HEK293 (cell line): Measurements from ENCODE around the gene NAV2.

Experiments
- CTCF ChIA-PET: fragments of 350-600 bp; formaldehyde crosslinking; extraction: SDS; loops from one replicate; lab custom pipeline; 2021; ENCODE audit warnings: antibody characterized with exemption; lab: Yijun Ruan, JAX
- POLR2A ChIA-PET: fragments of 300-600 bp; formaldehyde crosslinking; extraction: SDS; loops from one replicate; lab custom pipeline; 2020; ENCODE audit warnings: antibody characterized with exemption, inconsistent platforms; lab: Yijun Ruan, JAX
- H3K27ac ChIP-seq: fragments of 200-500 bp; sonication (Bioruptor generic); 2 replicates; pipeline ENCODE4 v1.5.1; 2014; ENCODE audit warnings: low read depth, low read length, control low read depth, inconsistent platforms; ENCODE audit errors: extremely low read depth
- H3K36me3 ChIP-seq, 2 experiments: fragments of 200-500 bp in 1 of 2; sonication (Bioruptor generic) in 1 of 2; 1 replicate in 1 of 2; 2 replicates in 1 of 2; pipeline ENCODE4 v1.5.1; 2014 to 2017; ENCODE audit warnings: inconsistent platforms in 2 of 2, low read length in 2 of 2; ENCODE audit not compliant: control insufficient read depth in 2 of 2, insufficient read depth in 1 of 2
- H3K4me1 ChIP-seq: fragments of 200-500 bp; sonication (Bioruptor generic); 2 replicates; pipeline ENCODE4 v1.5.1; 2014; ENCODE audit warnings: mild to moderate bottlenecking, low read length, inconsistent platforms; ENCODE audit not compliant: control insufficient read depth, insufficient read depth
- H3K4me3 ChIP-seq: 2 replicates; pipeline ENCODE4 v1.5.1; 2011; ENCODE audit warnings: low read depth, mild to moderate bottlenecking, control low read depth, low read length, moderate library complexity
- H3K9me3 ChIP-seq: fragments of 200-500 bp; sonication (Bioruptor generic); 2 replicates; pipeline ENCODE4 v1.5.1; 2014; ENCODE audit warnings: low read depth, low read length, inconsistent platforms; ENCODE audit not compliant: control insufficient read depth, insufficient read depth
- BCL11A ChIP-seq: fragments of 450-650 bp; formaldehyde crosslinking; IDR thresholded peaks from 2 replicates; pipeline ENCODE4 v1.5.1; 2016; ENCODE audit warnings: low read depth, missing biosample characterization, missing genetic modification characterization
- EGR2 ChIP-seq: fragments of 450-650 bp; formaldehyde crosslinking; IDR thresholded peaks from 2 replicates; pipeline ENCODE4 v1.5.1; 2016; ENCODE audit warnings: low read depth, missing biosample characterization, missing genetic modification characterization
- SCRT1 ChIP-seq: fragments of 450-650 bp; formaldehyde crosslinking; IDR thresholded peaks from 2 replicates; pipeline ENCODE4 v1.5.1; 2016; ENCODE audit warnings: missing biosample characterization, missing genetic modification characterization, borderline replicate concordance
- SP3 ChIP-seq: fragments of 450-650 bp; formaldehyde crosslinking; IDR thresholded peaks from 2 replicates; pipeline ENCODE4 v1.5.1; 2016; ENCODE audit warnings: missing biosample characterization, missing genetic modification characterization
- ZBTB1 ChIP-seq: fragments of 450-650 bp; formaldehyde crosslinking; IDR thresholded peaks from 2 replicates; pipeline ENCODE4 v1.5.1; 2016; ENCODE audit warnings: missing biosample characterization, missing genetic modification characterization
- ZBTB7A ChIP-seq: fragments of 450-650 bp; formaldehyde crosslinking; IDR thresholded peaks from 2 replicates; pipeline ENCODE4 v1.5.1; 2016; ENCODE audit warnings: low read depth, missing biosample characterization, missing genetic modification characterization
- ZFHX2 ChIP-seq: fragments of 450-650 bp; formaldehyde crosslinking; conservative IDR thresholded peaks from 2 replicates; pipeline ENCODE4 v1.5.1; 2016; ENCODE audit warnings: missing biosample characterization, missing genetic modification characterization
- ZNF114 ChIP-seq: fragments of 450-650 bp; formaldehyde crosslinking; IDR thresholded peaks from 2 replicates; pipeline ENCODE4 v1.5.0; 2017; ENCODE audit warnings: missing biosample characterization, missing genetic modification characterization
- ZNF133 ChIP-seq: fragments of 450-650 bp; formaldehyde crosslinking; IDR thresholded peaks from 2 replicates; pipeline ENCODE4 v1.5.1; 2016; ENCODE audit warnings: missing biosample characterization, missing genetic modification characterization
- ZNF169 ChIP-seq: fragments of 450-650 bp; formaldehyde crosslinking; IDR thresholded peaks from 2 replicates; pipeline ENCODE4 v1.5.1; 2016; ENCODE audit warnings: missing biosample characterization, missing genetic modification characterization
- ZNF174 ChIP-seq: fragments of 450-650 bp; formaldehyde crosslinking; IDR thresholded peaks from 2 replicates; pipeline ENCODE4 v1.5.0; 2017; ENCODE audit warnings: missing biosample characterization, mild to moderate bottlenecking, missing genetic modification characterization
- ZNF19 ChIP-seq: fragments of 450-650 bp; formaldehyde crosslinking; IDR thresholded peaks from 2 replicates; pipeline ENCODE4; 2016; ENCODE audit warnings: missing biosample characterization, missing genetic modification characterization, low read depth
- ZNF211 ChIP-seq: fragments of 450-650 bp; formaldehyde crosslinking; IDR thresholded peaks from 2 replicates; pipeline ENCODE4 v1.5.1; 2016; ENCODE audit warnings: low read depth, missing biosample characterization, missing genetic modification characterization
- ZNF423 ChIP-seq: fragments of 450-650 bp; formaldehyde crosslinking; IDR thresholded peaks from 2 replicates; pipeline ENCODE4 v1.5.1; 2016; ENCODE audit warnings: missing biosample characterization, missing genetic modification characterization
- ZNF48 ChIP-seq: fragments of 450-650 bp; formaldehyde crosslinking; IDR thresholded peaks from 2 replicates; pipeline ENCODE4 v1.5.1; 2016; ENCODE audit warnings: missing biosample characterization, missing genetic modification characterization
- ZNF514 ChIP-seq: fragments of 450-650 bp; formaldehyde crosslinking; IDR thresholded peaks from 2 replicates; pipeline ENCODE4 v1.5.1; 2016; ENCODE audit warnings: missing biosample characterization, missing genetic modification characterization
- ZNF521 ChIP-seq: fragments of 450-650 bp; formaldehyde crosslinking; IDR thresholded peaks from 2 replicates; pipeline ENCODE4 v1.5.1; 2017; ENCODE audit warnings: missing biosample characterization, mild to moderate bottlenecking, missing genetic modification characterization
- ZNF549 ChIP-seq: fragments of 450-650 bp; IDR thresholded peaks from 2 replicates; pipeline ENCODE4 v1.5.1; 2018; ENCODE audit warnings: missing biosample characterization, missing genetic modification characterization, mild to moderate bottlenecking, inconsistent platforms, moderate library complexity
- ZNF624 ChIP-seq: fragments of 450-650 bp; formaldehyde crosslinking; IDR thresholded peaks from 2 replicates; pipeline ENCODE4 v1.5.1; 2017; ENCODE audit warnings: missing biosample characterization, missing genetic modification characterization
- ZNF626 ChIP-seq: fragments of 450-650 bp; sonication (Bioruptor Pico); formaldehyde crosslinking; IDR thresholded peaks from 2 replicates; pipeline ENCODE4 v1.5.1; 2018; ENCODE audit warnings: missing biosample characterization, missing genetic modification characterization, inconsistent platforms
- ZNF658 ChIP-seq: fragments of 450-650 bp; formaldehyde crosslinking; IDR thresholded peaks from 2 replicates; pipeline ENCODE4; 2016; ENCODE audit warnings: missing biosample characterization, missing genetic modification characterization
- ZNF837 ChIP-seq: fragments of 450-650 bp; formaldehyde crosslinking; IDR thresholded peaks from 2 replicates; pipeline ENCODE4 v1.5.1; 2016; ENCODE audit warnings: missing biosample characterization, missing genetic modification characterization
- ZXDB ChIP-seq: fragments of 450-650 bp; formaldehyde crosslinking; IDR thresholded peaks from 2 replicates; pipeline ENCODE4 v1.5.1; 2016; ENCODE audit warnings: missing biosample characterization, missing genetic modification characterization
- TF ChIP-seq, protein P1 (sequence below): fragments of 450-650 bp; formaldehyde crosslinking; optimal IDR thresholded peaks from 2 replicates; pipeline ENCODE3; 2016; ENCODE audit warnings: missing biosample characterization, mild to moderate bottlenecking, missing genetic modification characterization
- TF ChIP-seq, protein P2 (sequence below): fragments of 450-650 bp; formaldehyde crosslinking; IDR thresholded peaks from 2 replicates; pipeline ENCODE4 v1.5.1; 2016; ENCODE audit warnings: missing biosample characterization, missing genetic modification characterization, borderline replicate concordance
- TF ChIP-seq, protein P3 (sequence below): fragments of 450-650 bp; formaldehyde crosslinking; IDR thresholded peaks from 2 replicates; pipeline ENCODE4 v1.5.1; 2016; ENCODE audit warnings: missing biosample characterization, missing genetic modification characterization

The NAV2 gene

DNA sequence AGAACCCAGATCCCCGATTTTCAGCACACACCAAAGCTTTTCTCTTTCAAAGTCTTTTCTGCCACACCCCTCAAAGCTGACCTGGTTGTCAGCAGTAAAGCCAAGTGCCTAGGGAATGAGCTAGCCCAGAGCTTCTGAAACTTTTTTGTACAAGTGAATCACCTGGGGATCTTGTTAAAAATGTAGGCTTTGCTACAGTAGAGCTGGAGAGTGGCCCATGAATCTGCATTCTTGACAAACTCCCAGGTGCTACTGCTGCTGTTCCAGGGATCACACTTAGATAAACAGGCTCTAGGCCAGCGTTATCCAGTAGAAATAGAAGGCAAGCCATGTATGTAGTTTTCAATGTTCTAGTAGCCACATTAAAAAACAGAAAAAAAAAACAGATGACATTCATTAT lies 21.8 kb upstream of the NAV2 start:
- POLR2A ChIA-PET = interaction anchor here (0.6 to 0.8 kb wide), 2 partner anchors 10 to 112 kb away, joined by 3 to 6 read pairs; no protein-coding TSS in a partner anchor
- Histone ChIP-seq H3K9me3 (no peaks in the 10 kb centered on the region), H3K4me3 (no peak overlapping the region)
- CTCF ChIA-PET = interaction anchor here (1.1 kb wide), 1 partner anchor 18 kb away, joined by 3 read pairs; no protein-coding TSS in a partner anchor
- TF ChIP-seq, protein P1, sequence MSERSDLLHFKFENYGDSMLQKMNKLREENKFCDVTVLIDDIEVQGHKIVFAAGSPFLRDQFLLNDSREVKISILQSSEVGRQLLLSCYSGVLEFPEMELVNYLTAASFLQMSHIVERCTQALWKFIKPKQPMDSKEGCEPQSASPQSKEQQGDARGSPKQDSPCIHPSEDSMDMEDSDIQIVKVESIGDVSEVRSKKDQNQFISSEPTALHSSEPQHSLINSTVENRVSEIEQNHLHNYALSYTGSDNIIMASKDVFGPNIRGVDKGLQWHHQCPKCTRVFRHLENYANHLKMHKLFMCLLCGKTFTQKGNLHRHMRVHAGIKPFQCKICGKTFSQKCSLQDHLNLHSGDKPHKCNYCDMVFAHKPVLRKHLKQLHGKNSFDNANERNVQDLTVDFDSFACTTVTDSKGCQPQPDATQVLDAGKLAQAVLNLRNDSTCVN (tag by site-specific recombination) = no peak
- TF ChIP-seq, all 188 proteins: peak for 0
- no peaks in the 10 kb centered on the region for H3K36me3 ChIP-seq
- H3K4me1 ChIP-seq = no peaks in the 10 kb centered on the region
- H3K27ac ChIP-seq = no peak overlapping the region

DNA sequence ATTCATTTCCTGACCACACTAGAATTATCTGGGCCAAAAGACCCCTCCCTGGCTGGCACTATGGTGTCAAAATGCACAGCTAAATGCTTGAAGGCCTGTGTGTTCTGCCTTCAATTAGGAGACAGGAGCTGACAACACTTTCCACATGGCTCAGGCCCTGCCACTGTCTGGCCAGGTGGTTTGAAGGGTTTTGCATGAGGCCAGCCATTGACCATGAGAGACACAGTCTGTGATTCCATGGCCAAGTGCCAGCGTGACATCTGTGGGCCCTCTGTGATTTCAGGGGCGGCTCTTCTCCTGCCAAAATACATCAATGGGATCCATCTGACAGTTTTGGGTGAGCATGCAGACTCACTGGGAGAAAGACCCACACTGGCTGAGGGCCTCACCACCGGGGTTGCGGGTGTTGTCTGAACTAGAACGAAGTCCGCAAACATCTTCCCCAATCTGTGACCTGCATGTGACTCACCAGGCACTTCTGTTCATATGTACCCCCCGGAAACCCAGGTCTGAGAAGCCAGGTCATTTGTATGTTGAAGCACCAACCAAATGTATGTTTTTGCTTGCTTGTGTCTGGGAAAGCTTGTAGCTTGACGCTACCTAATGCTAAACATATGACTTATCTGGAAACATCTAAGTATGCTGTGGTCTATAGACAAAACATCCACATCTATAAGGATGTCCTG lies 20.7 kb upstream of the NAV2 start:
- CTCF ChIA-PET = interaction anchor here (0.7 kb wide), 1 partner anchor 50 kb away, joined by 5 read pairs; no protein-coding TSS in a partner anchor
- H3K4me1 ChIP-seq = no peaks in the 10 kb centered on the region
- no peak overlapping the region for H3K4me3 ChIP-seq
- H3K36me3 ChIP-seq = no peaks in the 10 kb centered on the region
- TF ChIP-seq, protein P2, sequence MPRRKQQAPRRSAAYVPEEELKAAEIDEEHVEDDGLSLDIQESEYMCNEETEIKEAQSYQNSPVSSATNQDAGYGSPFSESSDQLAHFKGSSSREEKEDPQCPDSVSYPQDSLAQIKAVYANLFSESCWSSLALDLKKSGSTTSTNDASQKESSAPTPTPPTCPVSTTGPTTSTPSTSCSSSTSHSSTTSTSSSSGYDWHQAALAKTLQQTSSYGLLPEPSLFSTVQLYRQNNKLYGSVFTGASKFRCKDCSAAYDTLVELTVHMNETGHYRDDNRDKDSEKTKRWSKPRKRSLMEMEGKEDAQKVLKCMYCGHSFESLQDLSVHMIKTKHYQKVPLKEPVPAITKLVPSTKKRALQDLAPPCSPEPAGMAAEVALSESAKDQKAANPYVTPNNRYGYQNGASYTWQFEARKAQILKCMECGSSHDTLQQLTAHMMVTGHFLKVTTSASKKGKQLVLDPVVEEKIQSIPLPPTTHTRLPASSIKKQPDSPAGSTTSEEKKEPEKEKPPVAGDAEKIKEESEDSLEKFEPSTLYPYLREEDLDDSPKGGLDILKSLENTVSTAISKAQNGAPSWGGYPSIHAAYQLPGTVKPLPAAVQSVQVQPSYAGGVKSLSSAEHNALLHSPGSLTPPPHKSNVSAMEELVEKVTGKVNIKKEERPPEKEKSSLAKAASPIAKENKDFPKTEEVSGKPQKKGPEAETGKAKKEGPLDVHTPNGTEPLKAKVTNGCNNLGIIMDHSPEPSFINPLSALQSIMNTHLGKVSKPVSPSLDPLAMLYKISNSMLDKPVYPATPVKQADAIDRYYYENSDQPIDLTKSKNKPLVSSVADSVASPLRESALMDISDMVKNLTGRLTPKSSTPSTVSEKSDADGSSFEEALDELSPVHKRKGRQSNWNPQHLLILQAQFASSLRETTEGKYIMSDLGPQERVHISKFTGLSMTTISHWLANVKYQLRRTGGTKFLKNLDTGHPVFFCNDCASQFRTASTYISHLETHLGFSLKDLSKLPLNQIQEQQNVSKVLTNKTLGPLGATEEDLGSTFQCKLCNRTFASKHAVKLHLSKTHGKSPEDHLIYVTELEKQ (tag by site-specific recombination) = no peak
- TF ChIP-seq ZFHX2 (tag by site-specific recombination) = no peak
- TF ChIP-seq ZXDB (tag by site-specific recombination) = no peak
- TF ChIP-seq ZNF423 (tag by site-specific recombination) = no peak
- TF ChIP-seq ZNF48 (tag by site-specific recombination) = no peak
- H3K9me3 ChIP-seq = no peaks in the 10 kb centered on the region
- POLR2A ChIA-PET = no interaction called here
- no peak overlapping the region for H3K27ac ChIP-seq

DNA sequence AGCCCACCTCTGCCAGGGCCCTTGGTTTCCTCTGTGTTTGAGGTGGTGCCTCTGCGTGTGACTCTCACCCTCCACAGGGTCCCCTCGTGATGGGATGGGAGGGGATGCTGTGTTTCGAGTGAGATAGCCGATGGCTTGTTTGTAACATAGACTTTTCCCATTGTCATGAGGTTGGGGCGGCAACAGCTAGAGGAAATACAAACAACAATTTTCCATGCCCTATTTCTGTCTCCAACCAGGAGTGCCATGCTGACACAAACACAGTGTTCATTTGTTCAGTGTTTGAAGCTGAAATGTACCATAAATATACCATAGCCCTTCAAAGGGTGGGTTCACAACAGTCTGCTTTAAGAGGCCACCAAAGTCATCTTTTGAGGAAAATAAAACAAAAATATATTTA lies 19.5 kb upstream of the NAV2 start:
- Histone ChIP-seq H3K36me3 (no peaks in the 10 kb centered on the region), H3K4me1 (no peaks in the 10 kb centered on the region), H3K27ac (no peak overlapping the region), H3K9me3 (no peaks in the 10 kb centered on the region), H3K4me3 (no peak overlapping the region)
- ChIA-PET POLR2A (no interaction called here), CTCF (no interaction called here)
- TF ChIP-seq ZNF624 (tag by site-specific recombination) (no peak), ZNF514 (tag by site-specific recombination) (no peak), ZNF521 (tag by site-specific recombination) (no peak), ZNF174 (tag by site-specific recombination) (no peak), ZNF626 (no peak), ZNF169 (no peak), SCRT1 (tag by site-specific recombination) (no peak), ZNF19 (tag by site-specific recombination) (no peak), ZNF658 (tag by site-specific recombination) (no peak), ZBTB7A (tag by site-specific recombination) (no peak), SP3 (tag by site-specific recombination) (no peak), BCL11A (tag by site-specific recombination) (no peak), ZNF837 (no peak), ZNF549 (tag by site-specific recombination) (no peak), ZNF133 (tag by site-specific recombination) (no peak), ZNF114 (tag by site-specific recombination) (no peak), ZNF211 (tag by site-specific recombination) (no peak), EGR2 (no peak), ZBTB1 (tag by site-specific recombination) (no peak)
- TF ChIP-seq, protein P3, sequence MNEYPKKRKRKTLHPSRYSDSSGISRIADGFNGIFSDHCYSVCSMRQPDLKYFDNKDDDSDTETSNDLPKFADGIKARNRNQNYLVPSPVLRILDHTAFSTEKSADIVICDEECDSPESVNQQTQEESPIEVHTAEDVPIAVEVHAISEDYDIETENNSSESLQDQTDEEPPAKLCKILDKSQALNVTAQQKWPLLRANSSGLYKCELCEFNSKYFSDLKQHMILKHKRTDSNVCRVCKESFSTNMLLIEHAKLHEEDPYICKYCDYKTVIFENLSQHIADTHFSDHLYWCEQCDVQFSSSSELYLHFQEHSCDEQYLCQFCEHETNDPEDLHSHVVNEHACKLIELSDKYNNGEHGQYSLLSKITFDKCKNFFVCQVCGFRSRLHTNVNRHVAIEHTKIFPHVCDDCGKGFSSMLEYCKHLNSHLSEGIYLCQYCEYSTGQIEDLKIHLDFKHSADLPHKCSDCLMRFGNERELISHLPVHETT (tag by site-specific recombination) = no peak
